G401.6 (cell line): ENCODE data around the gene EMC10.
"Not testable (repeated sequence)": the region's sequence is repeated elsewhere in the genome, so short reads cannot be mapped to it uniquely, and the experiment has no call there.

Experiments used
- FAIRE-seq: peaks from 2 replicates; lab custom pipeline; 2012; peaks lifted over from hg19 to GRCh38; lab: Jason Lieb, UNC

EMC10 gene

DNA sequence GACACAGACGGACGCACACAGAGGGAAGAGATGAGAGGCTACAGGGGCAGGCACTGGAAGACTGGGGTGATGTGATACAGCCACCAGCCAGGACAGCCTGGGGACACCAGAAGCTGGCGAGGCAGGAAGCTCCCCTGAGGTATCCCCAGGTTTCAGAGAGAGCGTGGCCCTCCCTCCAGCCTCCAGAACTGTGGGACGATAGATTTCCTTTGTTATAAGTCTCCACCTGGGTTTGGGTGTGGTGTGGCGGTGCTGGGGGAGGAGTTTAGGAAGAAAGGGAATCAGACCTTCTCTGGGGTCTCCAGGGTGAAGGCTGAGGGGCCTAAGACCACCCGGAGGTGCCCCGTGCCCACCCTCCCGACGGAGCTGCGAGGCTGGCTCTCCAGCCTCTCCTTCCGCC, 40.1 kb downstream of the EMC10 start:
- no peak for FAIRE-seq

DNA sequence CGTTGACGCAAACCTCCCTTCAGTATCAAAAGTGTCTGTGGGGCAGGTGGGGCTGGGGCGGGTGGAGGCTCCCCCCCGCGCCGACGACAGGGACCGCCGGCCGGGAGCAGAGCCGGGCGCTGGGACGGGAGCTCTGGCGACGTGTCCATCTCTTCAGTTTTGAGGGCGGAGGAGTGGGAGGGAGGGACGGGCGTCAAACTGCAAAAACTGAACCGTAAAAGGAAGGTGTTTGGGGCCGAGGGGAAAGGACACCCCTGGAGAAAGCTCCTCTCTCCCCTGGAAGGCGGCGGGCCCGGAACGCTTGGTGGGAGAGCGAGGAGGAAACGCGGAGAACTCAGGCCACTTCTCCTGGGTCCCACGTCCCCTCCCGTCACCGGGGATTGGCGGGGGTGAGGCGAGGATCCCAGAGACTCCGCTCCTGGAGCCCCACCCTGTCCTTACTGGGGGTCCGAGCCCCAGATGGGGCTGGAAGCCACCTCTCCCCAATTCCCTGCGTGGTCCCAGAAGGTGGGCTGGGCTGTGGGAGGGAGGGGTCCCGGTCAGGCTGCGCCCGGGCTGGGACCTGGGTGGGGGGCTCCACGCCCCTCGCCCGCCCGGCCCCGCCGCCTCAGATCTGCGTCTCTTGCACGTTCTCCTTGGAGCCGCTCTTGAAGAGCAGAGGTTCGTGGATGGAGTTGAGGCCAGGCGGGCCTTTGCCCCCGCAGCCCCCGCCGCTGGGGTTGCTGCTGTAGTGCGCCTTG, 40.8 kb downstream of the EMC10 start:
- FAIRE-seq: no peak

GRCh38 chr19:50517704-50518075, 41.4 kb downstream of the EMC10 start:
- FAIRE-seq: no peak

DNA sequence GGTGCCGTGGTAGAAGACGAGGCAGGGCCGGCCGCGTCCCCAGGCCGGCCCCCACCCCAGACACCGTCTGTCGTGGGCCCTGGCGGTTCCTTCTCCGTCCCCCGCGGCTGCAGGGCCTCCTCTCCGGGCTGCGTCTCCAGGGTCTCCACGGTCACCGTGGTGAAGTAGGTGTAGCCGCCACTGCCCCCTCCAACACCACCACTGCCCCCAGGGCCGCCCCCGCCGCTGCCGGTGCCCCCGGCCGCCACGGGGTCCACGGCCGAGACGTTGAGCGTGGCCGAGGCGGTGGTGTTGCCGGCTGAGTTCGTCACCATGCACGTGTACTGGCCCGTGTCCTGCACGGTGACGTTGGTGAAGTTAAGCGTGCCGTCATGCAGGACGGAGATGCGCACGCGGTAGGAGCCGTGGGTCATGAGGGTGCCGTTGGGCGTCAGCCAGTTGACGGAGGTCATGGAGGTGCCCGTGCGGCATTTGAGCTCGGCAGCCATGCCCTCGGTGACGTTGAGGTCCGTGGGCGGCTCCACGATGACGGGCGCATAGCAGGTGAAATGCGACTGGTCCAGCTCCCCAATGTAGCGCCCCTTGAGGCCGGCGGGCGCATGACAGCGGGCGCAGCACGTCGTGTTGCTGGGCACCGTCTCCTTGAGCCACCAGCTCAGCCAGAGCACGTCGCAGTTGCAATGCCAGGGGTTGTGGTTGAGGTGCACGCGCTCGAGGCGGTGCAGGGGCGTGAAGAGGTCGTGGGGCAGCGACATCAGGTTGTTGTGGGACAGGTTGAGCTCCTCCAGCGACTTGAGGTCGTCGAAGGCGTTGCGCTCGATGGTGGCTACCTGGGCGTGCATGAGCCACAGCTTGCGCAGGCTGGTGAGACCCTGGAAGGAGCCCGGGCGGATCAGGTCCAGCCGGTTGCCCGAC, 42.0 kb downstream of the EMC10 start:
- FAIRE-seq: no peak

DNA sequence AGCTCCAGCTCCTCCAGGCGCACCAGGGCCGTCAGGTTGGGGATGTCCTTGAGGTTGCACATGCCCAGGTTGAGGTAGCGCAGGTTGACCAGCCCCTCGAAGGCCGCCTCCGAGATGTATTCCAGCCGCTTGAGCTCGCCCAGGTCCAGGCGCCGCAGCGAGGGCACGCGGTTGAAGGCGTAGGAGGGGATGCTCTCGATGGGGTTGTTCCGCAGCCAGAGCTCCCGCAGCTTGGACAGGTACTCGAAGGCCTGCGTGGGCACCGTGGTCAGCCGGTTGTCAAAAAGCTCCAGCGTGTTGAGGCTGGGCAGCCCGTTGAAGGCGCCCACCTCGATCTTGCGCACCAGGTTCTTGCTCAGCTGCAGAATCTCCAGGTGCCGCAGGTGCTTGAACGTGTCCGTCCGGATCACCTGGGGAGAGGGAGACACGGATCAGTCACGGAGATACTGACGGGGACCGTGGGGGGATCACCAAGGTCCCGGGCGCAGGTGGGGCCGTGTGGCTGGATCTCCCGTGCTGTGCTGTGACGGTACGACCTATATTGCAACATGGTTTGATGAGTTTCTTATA, 42.8 kb downstream of the EMC10 start:
- FAIRE-seq: no peak

DNA sequence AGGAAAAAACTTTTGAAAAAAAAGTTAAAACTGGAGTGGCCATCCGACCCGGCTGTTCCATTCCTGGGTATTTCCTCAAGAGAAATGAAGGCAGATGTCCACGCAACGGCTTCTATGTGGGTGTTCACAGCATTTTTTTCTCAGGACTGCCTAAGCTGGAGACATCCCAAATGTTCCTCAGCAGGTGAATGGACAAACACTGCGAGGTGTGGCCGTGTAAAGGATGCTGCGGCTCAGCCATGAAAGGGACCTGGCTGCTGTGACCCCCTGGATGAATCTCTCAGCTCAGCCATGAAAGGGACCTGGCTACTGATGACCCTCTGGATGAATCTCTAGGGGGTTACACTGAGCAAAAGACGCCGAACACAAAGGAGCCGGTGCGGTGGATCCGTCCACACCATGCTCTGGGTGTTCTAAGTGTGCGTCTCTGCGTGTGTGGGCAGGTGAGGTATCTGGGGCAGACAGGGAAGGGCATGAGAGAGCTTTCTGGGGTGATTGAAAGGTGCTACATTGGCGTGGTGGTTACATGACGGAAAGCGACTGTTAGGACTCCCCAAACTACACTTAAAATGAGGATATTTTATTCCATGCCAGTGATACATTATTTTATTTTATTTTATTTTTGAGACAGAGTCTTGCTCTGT, 44.6 kb downstream of the EMC10 start:
- FAIRE-seq: no peak

GRCh38 chr19:50522881-50523280, 46.6 kb downstream of the EMC10 start:
- no peak for FAIRE-seq

- not testable (repeated sequence) for FAIRE-seq
These were observed 51.7 kb downstream of the EMC10 start for GRCh38 chr19:50528052-50528451.

DNA sequence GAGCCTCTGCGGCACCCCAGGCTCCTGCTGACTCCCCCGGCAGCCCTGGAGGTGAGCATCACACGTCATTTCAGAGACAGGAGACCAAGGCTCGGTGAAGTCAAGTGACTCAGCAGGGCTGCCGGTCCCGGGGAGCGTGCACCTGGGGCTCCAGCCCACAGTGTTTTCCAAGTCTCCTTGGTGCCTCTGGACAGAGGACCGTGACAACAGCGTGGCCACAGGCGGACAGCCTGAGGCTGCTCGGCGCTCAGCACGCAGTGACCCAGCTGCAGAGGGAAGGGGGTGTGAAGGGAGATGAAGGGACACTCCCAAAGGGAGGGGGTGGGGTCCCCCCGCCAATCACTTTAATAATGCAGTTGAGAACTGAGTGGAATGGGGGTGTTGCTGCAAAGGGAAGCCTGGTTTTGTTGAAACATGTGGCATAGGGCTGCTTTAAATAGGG, 54.9 kb downstream of the EMC10 start:
- FAIRE-seq: no peak

GRCh38 chr19:50532952-50533351, 56.6 kb downstream of the EMC10 start:
- no peak for FAIRE-seq

GRCh38 chr19:50534478-50534877, 58.2 kb downstream of the EMC10 start:
- no peak for FAIRE-seq

DNA sequence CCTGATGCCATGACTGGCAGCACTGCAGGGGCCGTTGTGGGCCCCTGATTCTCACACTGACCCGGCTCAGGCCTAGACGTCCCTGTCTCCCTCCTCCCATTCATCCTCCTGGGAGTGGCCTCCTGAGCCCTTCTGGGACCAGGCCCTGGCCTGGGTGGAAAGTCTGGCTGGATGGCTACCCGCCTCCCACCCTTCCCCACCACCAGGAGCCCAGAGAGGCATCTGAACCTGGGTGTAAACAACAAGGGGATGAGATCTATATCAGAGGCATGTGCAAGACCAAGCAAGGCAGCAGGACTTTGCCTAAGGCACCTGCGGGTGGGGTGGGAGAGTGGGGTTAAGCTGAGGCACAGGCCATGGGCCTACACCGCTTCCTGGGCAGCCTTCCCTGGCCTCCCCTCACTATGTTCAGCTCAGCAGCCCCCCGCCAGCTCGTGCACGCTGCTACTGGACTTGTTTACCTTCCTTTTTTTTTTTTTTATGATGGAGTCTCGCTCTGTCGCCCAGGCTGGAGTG, 59.4 kb downstream of the EMC10 start:
- no peak for FAIRE-seq

DNA sequence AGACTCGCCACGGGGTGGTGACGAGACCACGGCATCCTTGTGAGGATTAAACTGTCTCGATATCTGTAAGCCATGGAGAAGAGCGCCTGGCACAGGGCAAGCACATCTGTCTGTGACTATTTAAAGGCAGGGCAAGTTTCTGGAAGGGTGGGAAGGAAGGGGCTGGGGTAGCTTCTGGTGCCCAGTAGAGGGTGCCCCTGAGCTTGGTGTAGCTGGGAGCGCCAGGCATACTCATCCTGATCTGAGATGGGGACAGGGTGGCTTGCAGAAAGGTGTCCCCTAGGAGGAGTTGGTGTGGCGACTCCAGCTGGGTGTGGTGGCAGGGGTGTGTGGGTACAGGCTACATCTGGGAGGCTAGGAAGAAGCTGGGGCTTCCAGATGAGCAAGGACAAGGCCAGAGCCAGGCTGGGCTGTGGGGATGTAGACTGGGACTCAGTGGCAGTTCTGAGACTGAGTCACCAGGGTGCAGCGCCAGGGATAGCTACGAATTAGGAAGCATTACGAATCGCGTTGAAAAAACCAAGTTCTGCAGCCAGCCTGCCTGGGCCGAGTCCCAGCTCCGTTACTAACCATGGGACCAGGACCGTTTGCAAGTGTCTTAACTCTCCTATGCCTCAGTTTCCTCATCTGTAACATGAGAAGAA, 60.5 kb downstream of the EMC10 start:
- FAIRE-seq: no peak

GRCh38 chr19:50537306-50537685, 61.0 kb downstream of the EMC10 start:
- FAIRE-seq: no peak

DNA sequence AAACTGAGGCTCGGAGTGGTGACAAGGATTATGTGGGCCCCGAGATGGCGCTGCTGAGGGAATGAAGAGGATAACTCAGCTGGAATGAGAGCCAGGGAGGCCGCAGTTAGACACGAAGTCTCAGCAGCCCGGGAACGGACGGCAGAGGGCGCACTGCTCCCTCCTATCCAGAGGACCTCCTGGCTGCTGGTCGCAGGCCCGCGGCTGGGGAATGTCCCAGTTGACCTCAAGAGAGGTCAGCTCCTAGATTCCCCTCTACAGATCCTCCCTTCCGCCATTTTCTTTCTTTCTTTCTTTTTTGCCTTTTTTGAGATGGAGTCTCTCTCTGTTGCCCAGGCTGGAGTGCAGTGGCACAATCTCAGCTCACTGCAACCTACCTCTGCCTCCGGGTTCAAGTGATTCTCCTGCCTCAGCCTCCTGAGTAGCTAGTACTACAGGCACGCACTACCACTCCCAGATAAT, 61.5 kb downstream of the EMC10 start:
- FAIRE-seq: peak; percentile 70
